Endothelial cell of umbilical vein (primary cell): ENCODE data around the gene CCDC6. TPM values are rescaled to one million over a fixed set of nuclear protein-coding genes. Genes with fewer than 3 reads are reported as not detected.

Source experiments
- BruUV-seq: library from RNA; stranded (reverse); fragments of 400-500 nt; replicated peaks from 2 replicates; lab custom pipeline; 2021; lab: Mats Ljungman, UMichigan
- CTCF ChIA-PET: fragments of 300-600, 350-600 bp; sonication (Branson Sonifier 250); formaldehyde crosslinking; loops from one replicate; lab custom pipeline; 2021; ENCODE audit warnings: antibody characterized with exemption, inconsistent platforms; lab: Charles Lee
- POLR2A ChIA-PET: fragments of 300-600, 350-600 bp; sonication (Branson Sonifier 250); formaldehyde crosslinking; loops from one replicate; lab custom pipeline; 2021; ENCODE audit warnings: antibody characterized with exemption, inconsistent platforms; lab: Charles Lee
- DNase-seq: peaks from one replicate; pipeline ENCODE4 v3.0.0-alpha.2; 2011; ENCODE audit warnings: low read depth, low spot score
- FAIRE-seq: peaks from 2 replicates; lab custom pipeline; 2011; peaks lifted over from hg19 to GRCh38; lab: Jason Lieb, UNC
- H2AFZ ChIP-seq: 2 replicates; pipeline ENCODE4 v1.6.0; 2012; ENCODE audit warnings: low read depth, low read length, control low read depth, inconsistent platforms
- H3K27ac ChIP-seq: 2 replicates; pipeline ENCODE4 v1.5.1; 2011; ENCODE audit warnings: low read depth, mild to moderate bottlenecking, control low read depth, low read length, moderate library complexity; ENCODE audit not compliant: insufficient read depth
- H3K27me3 ChIP-seq, 2 experiments: 2 replicates each; pipeline versions ENCODE4 v1.6.0 to v1.6.1; 2011; ENCODE audit warnings: low read length in 2 of 2, mixed read lengths in 1 of 2; ENCODE audit not compliant: control insufficient read depth in 2 of 2, insufficient read depth in 2 of 2
- H3K36me3 ChIP-seq, 2 experiments: 2 replicates in 1 of 2; 3 replicates in 1 of 2; pipeline ENCODE4 v1.5.1; 2011; ENCODE audit warnings: low read length in 2 of 2, mild to moderate bottlenecking in 1 of 2, moderate library complexity in 1 of 2; ENCODE audit not compliant: control insufficient read depth in 2 of 2, insufficient read depth in 2 of 2; ENCODE audit errors: extremely low read depth in 1 of 2
- H3K4me1 ChIP-seq: 3 replicates; pipeline ENCODE4 v1.5.1; 2011; ENCODE audit warnings: mild to moderate bottlenecking, low read length; ENCODE audit not compliant: control insufficient read depth, insufficient read depth; ENCODE audit errors: extremely low read depth
- H3K4me2 ChIP-seq: 2 replicates; pipeline ENCODE4 v1.6.1; 2011; ENCODE audit warnings: low read length, control low read depth, mixed read lengths; ENCODE audit not compliant: insufficient read depth
- H3K4me3 ChIP-seq, 3 experiments: fragments of 200-600 bp in 1 of 3; sonication (generic), shearing (Covaris generic) in 1 of 3; replicated peaks in 1 of 3; 2 replicates each; pipeline ENCODE4 v1.5.1; 2011 to 2016; ENCODE audit warnings: control low read depth in 3 of 3, low read length in 3 of 3, mild to moderate bottlenecking in 2 of 3, inconsistent platforms in 1 of 3, low read depth in 1 of 3, moderate library complexity in 1 of 3; ENCODE audit not compliant: insufficient read depth in 1 of 3
- H3K79me2 ChIP-seq: 2 replicates; pipeline ENCODE4 v1.6.0; 2012; ENCODE audit warnings: low read length, inconsistent platforms; ENCODE audit not compliant: control insufficient read depth, insufficient read depth
- H3K9ac ChIP-seq: replicated peaks from 2 replicates; pipeline ENCODE3; 2011; ENCODE audit warnings: low read length, control low read depth; ENCODE audit not compliant: insufficient read depth; ENCODE audit errors: extremely low read depth
- H3K9me1 ChIP-seq: replicated peaks from 3 replicates; pipeline ENCODE4 v1.6.0; 2011; ENCODE audit warnings: mild to moderate bottlenecking, low read length; ENCODE audit not compliant: control insufficient read depth, insufficient read depth; ENCODE audit errors: extremely low read depth
- H3K9me3 ChIP-seq: replicated peaks from 2 replicates; pipeline ENCODE4 v1.5.1; 2012; ENCODE audit warnings: low read length, inconsistent platforms; ENCODE audit not compliant: control insufficient read depth, insufficient read depth
- H4K20me1 ChIP-seq: replicated peaks from 2 replicates; pipeline ENCODE3; 2011; ENCODE audit warnings: mild to moderate bottlenecking, low read length; ENCODE audit not compliant: control insufficient read depth, insufficient read depth; ENCODE audit errors: extremely low read depth
- EZH2 ChIP-seq: IDR thresholded peaks from 2 replicates; pipeline ENCODE4 v1.6.1; 2012; ENCODE audit warnings: borderline replicate concordance, low read depth, mild to moderate bottlenecking, moderate library complexity, low read length, inconsistent platforms; ENCODE audit not compliant: severe bottlenecking
- FOS ChIP-seq: IDR thresholded peaks from 2 replicates; pipeline ENCODE4 v1.6.1; 2011; ENCODE audit warnings: mild to moderate bottlenecking, low read length, moderate library complexity, borderline replicate concordance; ENCODE audit not compliant: insufficient read depth
- GATA2 ChIP-seq: IDR thresholded peaks from 2 replicates; pipeline ENCODE4 v1.7.0; 2011; ENCODE audit warnings: low read depth, mild to moderate bottlenecking, moderate library complexity, mixed read lengths, low read length; ENCODE audit not compliant: insufficient read length, insufficient read depth
- JUN ChIP-seq: IDR thresholded peaks from 2 replicates; pipeline ENCODE4 v1.6.1; 2011; ENCODE audit warnings: borderline replicate concordance, low read depth; ENCODE audit not compliant: insufficient read length, insufficient read depth
- MAX ChIP-seq: IDR thresholded peaks from 2 replicates; pipeline ENCODE4 v1.6.1; 2011; ENCODE audit not compliant: insufficient read depth, insufficient read length
- MYC ChIP-seq: IDR thresholded peaks from one replicate; pipeline ENCODE4 v1.6.1; 2011; ENCODE audit warnings: mild to moderate bottlenecking, low read depth, low read length
- POLR2A ChIP-seq: IDR thresholded peaks from 2 replicates; pipeline ENCODE4 v1.6.1; 2012; ENCODE audit warnings: low read depth, mild to moderate bottlenecking, control low read depth, low read length
- POLR2AphosphoS5 ChIP-seq: IDR thresholded peaks from 2 replicates; pipeline ENCODE4 v1.6.1; 2012; ENCODE audit warnings: low read depth, mild to moderate bottlenecking, control low read depth, low read length, moderate library complexity; ENCODE audit not compliant: insufficient read depth
- dilution Hi-C: fragments of 300-500 bp; cut with MboI; formaldehyde crosslinking; loops from one replicate; pipeline ENCODE4 v1.15.0; 2019; ENCODE audit warnings: low sequenced_read_pairs; ENCODE audit not compliant: extremely low pct_ligation_motif_present
- intact Hi-C: fragments of 100-400 bp; cut with micrococcal nuclease; formaldehyde crosslinking; loops from one replicate; pipeline ENCODE4 v1.10.0; 2022
- polyA plus RNA-seq, 4 experiments: library from polyadenylated mRNA; depleted of rRNA in 3 of 4; stranded (reverse) in 3 of 4; unstranded in 1 of 4; fragments of >200 nt; gene quantifications; 2 replicates each; pipeline versions ENCODE4 v1.2.1 to v1.2.3, GENCODE V29; 2011 to 2012; ENCODE audit warnings: missing spikeins in 1 of 4
- total RNA-seq: library from RNA; stranded (reverse); gene quantifications from 2 replicates; pipeline ENCODE4 v1.2.3, GENCODE V29; 2021
- TF ChIP-seq, protein P1 (sequence below), 2 donors: IDR thresholded peaks; 1 replicate in 1 of 2; 2 replicates in 1 of 2; pipeline ENCODE4 v1.5.1; 2011; ENCODE audit warnings: low read length in 2 of 2, mild to moderate bottlenecking in 2 of 2, moderate library complexity in 2 of 2, control low read depth in 1 of 2, inconsistent platforms in 1 of 2, low read depth in 1 of 2; ENCODE audit not compliant: insufficient read depth in 1 of 2; ENCODE audit errors: extremely low read depth in 1 of 2

Gene CCDC6
- total and polyA plus RNA-seq, 2 donors (not counting 3 experiments of a cell fraction or from before 2014, with no cell fraction given), result 16.8 to 36.8 TPM

DNA sequence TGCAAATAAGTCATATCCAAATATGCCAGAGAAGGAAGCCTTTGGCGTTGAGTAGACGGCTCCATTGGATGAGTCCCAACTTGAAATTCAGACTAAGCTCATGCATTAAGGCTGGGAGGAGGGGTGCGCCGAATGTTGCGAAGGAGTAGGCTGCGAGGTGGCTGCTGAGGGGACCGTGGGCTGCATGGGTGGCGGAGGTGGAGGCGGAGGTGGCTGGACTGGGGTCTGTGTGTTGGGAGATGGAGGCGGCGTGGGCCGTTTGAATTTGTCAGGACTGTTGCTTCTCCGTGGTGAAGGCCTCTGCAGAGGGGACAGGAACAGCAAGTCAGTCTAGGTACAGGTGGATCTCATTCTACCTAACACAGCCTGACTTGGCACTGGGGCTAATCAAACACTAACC, 113.5 kb downstream of the CCDC6 start:
- Histone ChIP-seq H3K27ac (no peak overlapping the region), H3K79me2 (no peaks in the 10 kb centered on the region), H3K4me1 (no peaks in the 10 kb centered on the region), H3K36me3 (peaks cover 2 to 5% of the 10 kb centered on the region in 2 experiments), H4K20me1 (no peaks in the 10 kb centered on the region), H3K4me3 (no peak overlapping the region), H3K9me3 (no peaks in the 10 kb centered on the region), H2AFZ (no peak overlapping the region), H3K9ac (no peak overlapping the region), H3K9me1 (no peaks in the 10 kb centered on the region), H3K27me3 (no peaks in the 10 kb centered on the region), H3K4me2 (no peak overlapping the region)
- dilution Hi-C loops, result no loop called here
- BruUV-seq, result no TSS peak
- no peak for FAIRE-seq
- no peak for DNase-seq
- TF ChIP-seq MAX (no peak), POLR2A (no peak), GATA2 (no peak), FOS (no peak)
- POLR2A ChIA-PET, result no interaction called here
- intact Hi-C loops, result no loop called here
- CTCF ChIA-PET, result interaction anchor here (1.7 to 1.9 kb wide), 2 partner anchors 38 to 114 kb away, joined by 4 to 9 read pairs; partner anchors contain the start of gene CCDC6

- Histone ChIP-seq H3K4me3 (no peak overlapping the region), H2AFZ (no peak overlapping the region), H3K9ac (no peak overlapping the region), H3K79me2 (no peaks in the 10 kb centered on the region), H3K4me1 (no peaks in the 10 kb centered on the region), H3K9me3 (no peaks in the 10 kb centered on the region), H3K27me3 (no peaks in the 10 kb centered on the region), H4K20me1 (no peaks in the 10 kb centered on the region), H3K4me2 (no peak overlapping the region), H3K36me3 (peaks cover 2 to 5% of the 10 kb centered on the region in 2 experiments), H3K27ac (no peak overlapping the region), H3K9me1 (no peaks in the 10 kb centered on the region)
- BruUV-seq, result no TSS peak
- no peak for TF ChIP-seq POLR2AphosphoS5
- no peak for TF ChIP-seq POLR2A
- TF ChIP-seq JUN, result no peak
- TF ChIP-seq EZH2, result no peak
- no peak for TF ChIP-seq GATA2
- TF ChIP-seq MYC, result no peak
- TF ChIP-seq, protein P1, sequence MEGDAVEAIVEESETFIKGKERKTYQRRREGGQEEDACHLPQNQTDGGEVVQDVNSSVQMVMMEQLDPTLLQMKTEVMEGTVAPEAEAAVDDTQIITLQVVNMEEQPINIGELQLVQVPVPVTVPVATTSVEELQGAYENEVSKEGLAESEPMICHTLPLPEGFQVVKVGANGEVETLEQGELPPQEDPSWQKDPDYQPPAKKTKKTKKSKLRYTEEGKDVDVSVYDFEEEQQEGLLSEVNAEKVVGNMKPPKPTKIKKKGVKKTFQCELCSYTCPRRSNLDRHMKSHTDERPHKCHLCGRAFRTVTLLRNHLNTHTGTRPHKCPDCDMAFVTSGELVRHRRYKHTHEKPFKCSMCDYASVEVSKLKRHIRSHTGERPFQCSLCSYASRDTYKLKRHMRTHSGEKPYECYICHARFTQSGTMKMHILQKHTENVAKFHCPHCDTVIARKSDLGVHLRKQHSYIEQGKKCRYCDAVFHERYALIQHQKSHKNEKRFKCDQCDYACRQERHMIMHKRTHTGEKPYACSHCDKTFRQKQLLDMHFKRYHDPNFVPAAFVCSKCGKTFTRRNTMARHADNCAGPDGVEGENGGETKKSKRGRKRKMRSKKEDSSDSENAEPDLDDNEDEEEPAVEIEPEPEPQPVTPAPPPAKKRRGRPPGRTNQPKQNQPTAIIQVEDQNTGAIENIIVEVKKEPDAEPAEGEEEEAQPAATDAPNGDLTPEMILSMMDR (IDR thresholded peaks at IDR 0.05; ENCODE audit: extremely low read depth in 1 of 2, insufficient read depth in 1 of 2, low read depth in 1 of 2, low read length in 2 of 2), result no peak
- no peak for TF ChIP-seq MAX
- no peak for TF ChIP-seq FOS
- DNase-seq (no peak), FAIRE-seq (no peak)
- ChIA-PET POLR2A (no interaction called here), CTCF (no interaction called here)
- dilution Hi-C loops, result no loop called here
- intact Hi-C loops, result no loop called here
Observed at GRCh38 chr10:59791601-59792000, 114.8 kb downstream of the CCDC6 start.
